GM21528 (cell line): ENCODE measurements around the gene TMEM69.
"Not testable (repeated sequence)": the region's sequence is repeated elsewhere in the genome, so short reads cannot be mapped to it uniquely, and the experiment has no call there.

ENCODE experiments used
- ATAC-seq: cut with Tn5 transposase; IDR thresholded peaks from one replicate; pipeline ENCODE4 v1.9.1; 2021; ENCODE audit warnings: mild to moderate bottlenecking, moderate library complexity; ENCODE audit not compliant: unreplicated experiment, low FRiP score

Gene TMEM69

DNA sequence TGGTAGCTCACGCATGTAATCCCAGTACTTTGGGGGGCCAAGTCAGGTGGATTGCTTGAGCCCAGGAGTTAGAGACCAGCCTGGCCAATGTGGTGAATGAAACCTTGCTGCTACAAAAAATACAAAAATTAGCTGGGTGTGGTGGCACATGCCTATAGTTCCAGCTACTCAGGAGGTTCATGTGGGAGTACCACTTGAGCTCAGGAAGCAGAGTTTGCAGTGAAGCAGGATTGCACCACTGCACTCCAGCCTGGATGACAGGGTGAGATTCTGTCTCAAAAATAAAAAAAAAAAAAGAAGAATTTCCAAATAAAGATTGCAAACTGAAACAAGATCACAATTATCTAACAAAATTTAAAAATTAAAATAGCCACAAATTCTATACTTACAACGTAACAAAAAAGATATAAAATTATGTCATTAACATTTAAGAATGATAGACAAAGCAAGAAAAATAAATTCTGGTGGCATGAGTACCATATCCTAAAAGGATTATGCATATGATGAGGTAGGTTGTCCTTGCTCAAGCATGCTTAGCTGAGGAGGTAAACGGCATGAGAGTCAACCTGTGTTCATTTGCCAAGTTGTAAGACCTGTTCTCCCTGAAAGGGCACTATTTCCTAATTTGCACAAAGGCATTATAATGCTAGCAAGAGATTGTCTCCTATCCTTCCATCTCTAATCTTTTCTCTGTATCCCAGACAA, 42.2 kb downstream of the TMEM69 start:
- ATAC-seq: no peak

DNA sequence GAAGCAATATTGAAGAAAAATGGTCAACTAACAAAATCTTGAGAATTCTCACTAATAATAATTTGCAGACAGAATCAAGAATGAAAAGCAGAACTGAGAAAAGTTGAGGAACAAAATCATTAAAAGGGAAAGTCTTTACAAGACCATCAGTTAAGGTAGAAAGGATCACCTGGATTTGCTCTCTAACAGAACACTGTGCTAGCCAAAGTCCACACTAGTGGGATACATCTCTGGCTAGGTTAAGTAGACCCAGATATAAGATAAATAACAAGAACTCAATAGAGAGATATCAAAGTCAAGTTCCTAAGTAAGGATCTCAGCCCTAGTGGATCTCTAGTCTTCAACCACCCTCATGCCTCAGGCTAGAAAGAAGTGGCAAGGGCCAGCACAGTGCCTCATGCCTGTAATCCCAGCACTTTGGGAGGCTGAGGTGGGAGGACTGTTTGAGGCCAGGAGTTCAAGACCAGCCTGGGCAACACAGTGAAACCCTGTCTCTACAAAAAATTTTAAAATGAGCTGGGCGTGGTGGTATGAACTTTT, 42.9 kb downstream of the TMEM69 start:
- no peak for ATAC-seq

DNA sequence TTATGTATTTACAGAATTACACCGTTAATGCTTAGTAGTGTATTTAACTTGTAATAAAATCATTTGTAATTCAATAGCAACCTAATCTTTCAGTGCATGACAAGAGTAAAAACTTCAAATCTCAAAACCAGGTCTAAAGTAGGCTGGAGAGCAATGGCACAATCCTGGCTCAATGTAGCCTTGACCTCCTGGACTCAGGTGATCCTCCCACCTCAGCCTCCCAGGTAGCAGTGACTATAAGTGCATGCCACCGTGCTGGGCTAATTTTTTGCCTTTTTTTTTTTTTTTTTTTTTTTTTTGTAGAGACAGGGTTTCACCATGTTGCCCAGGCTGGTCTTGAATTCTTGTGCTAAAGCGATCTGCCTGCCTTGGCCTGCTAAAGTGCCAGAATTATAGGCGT, 51.2 kb downstream of the TMEM69 start:
- ATAC-seq: no peak

DNA sequence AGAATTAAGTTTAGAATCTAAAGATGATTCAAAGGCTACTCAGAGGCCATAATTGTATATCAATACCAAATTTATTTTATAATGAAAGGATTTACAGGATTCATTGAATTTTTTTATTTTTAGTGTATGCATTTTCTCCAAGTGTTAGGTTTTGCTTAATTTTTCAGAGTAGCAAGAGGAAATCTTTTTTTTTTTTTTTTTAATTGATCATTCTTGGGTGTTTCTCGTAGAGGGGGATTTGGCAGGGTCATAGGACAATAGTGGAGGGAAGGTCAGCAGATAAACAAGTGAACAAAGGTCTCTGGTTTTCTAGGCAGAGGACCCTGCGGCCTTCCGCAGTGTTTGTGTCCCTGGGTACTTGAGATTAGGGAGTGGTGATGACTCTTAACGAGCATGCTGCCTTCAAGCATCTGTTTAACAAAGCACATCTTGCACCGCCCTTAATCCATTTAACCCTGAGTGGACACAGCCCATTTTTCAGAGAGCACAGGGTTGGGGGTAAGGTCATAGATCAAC, 51.7 kb downstream of the TMEM69 start:
- not testable (repeated sequence) for ATAC-seq
